Kidney (tissue), 14 donors: Measurements from ENCODE around the gene SMS. TPM values are rescaled to one million over a fixed set of nuclear protein-coding genes. Genes with fewer than 3 reads are reported as not detected.

Source experiments
- DNase-seq, 5 donors: peaks; one replicate each; pipeline ENCODE4 v3.0.0-alpha.2; 2013 to 2020
- FAIRE-seq: peaks from 2 replicates; lab custom pipeline; 2012; peaks lifted over from hg19 to GRCh38; lab: Jason Lieb, UNC
- H3K27ac ChIP-seq, 2 donors: one replicate each; pipeline ENCODE4 v1.7.0; 2013; ENCODE audit warnings: low read depth in 2 of 2, low read length in 2 of 2, inconsistent platforms in 1 of 2
- H3K27me3 ChIP-seq: one replicate; pipeline ENCODE4 v1.7.1; 2013; ENCODE audit warnings: low read length, inconsistent platforms; ENCODE audit not compliant: control insufficient read depth, insufficient read depth
- H3K36me3 ChIP-seq, 3 donors: one replicate each; pipeline versions ENCODE4 v1.7.0 to v1.7.1; 2013; ENCODE audit warnings: low read length in 3 of 3, control low read depth in 1 of 3, inconsistent platforms in 1 of 3; ENCODE audit not compliant: insufficient read depth in 3 of 3, control insufficient read depth in 2 of 3
- H3K4me1 ChIP-seq, 3 donors: one replicate each; pipeline versions ENCODE4 v1.7.0 to v1.7.1; 2013; ENCODE audit warnings: low read length in 3 of 3, inconsistent platforms in 1 of 3, low read depth in 1 of 3; ENCODE audit not compliant: control insufficient read depth in 2 of 3, insufficient read depth in 2 of 3
- H3K4me3 ChIP-seq, 3 donors: one replicate each; pipeline versions ENCODE4 v1.7.0 to v1.8.1; 2013; ENCODE audit warnings: low read length in 3 of 3, control low read depth in 1 of 3, inconsistent platforms in 1 of 3
- H3K9ac ChIP-seq, 3 donors: one replicate each; pipeline versions ENCODE4 v1.7.0 to v1.7.1; 2013; ENCODE audit warnings: low read length in 3 of 3, control low read depth in 1 of 3, inconsistent platforms in 1 of 3
- H3K9me3 ChIP-seq, 3 donors: one replicate each; pipeline versions ENCODE4 v1.7.0 to v1.7.1; 2013; ENCODE audit warnings: low read length in 3 of 3, control low read depth in 1 of 3, inconsistent platforms in 1 of 3; ENCODE audit not compliant: control insufficient read depth in 2 of 3, insufficient read depth in 1 of 3
- CTCF ChIP-seq: IDR thresholded peaks from 3 replicates; pipeline ENCODE4 v1.5.1; 2012; ENCODE audit warnings: mild to moderate bottlenecking, moderate library complexity, borderline replicate concordance; ENCODE audit not compliant: insufficient read depth; ENCODE audit errors: extremely low read depth
- intact Hi-C: fragments of 100-400 bp; cut with DNase I; formaldehyde crosslinking; loops from one replicate; pipeline ENCODE4 v1.11.1; 2022
- polyA plus RNA-seq: library from polyadenylated mRNA; stranded (reverse); fragments of 350-450 nt; fragmentation: Illumina TruSeq; extraction: RNeasy Lipid Tissue Mini Kit (QIAGEN cat#74804); gene quantifications from one replicate; pipeline ENCODE4 v1.2.3, GENCODE V29; 2014; ENCODE audit warnings: low read depth, low replicate concordance; ENCODE audit not compliant: insufficient read depth
- total RNA-seq: library from RNA; stranded (reverse); fragmentation: NEBNext Ultra II Directional; extraction: Animal tissue kit (Norgen Biotek cat#: 25700); gene quantifications from one replicate; pipeline ENCODE4 v1.2.1, GENCODE V29; 2021
- donor health status: control.
- donor health status: control.
- donor health status: control.
- donor health status: control.
- donor health status: control.
- donor health status: DM: yes; HTN: yes; CAD: no.
- donor health status: Normal renal cell carcinoma (clear cell type).

SMS gene
- total and polyA plus RNA-seq, 2 donors from 2014 or later = 73.6 to 147 TPM

- intact Hi-C loops = no loop called here
- peak; percentile 37 for FAIRE-seq
Measured at GRCh38 chrX:21930986-21931385, 9.5 kb upstream of the SMS start.

GRCh38 chrX:21932292-21933002, 8.1 kb upstream of the SMS start:
- TF ChIP-seq CTCF = no peak
- H3K27ac ChIP-seq = no peak overlapping the region
- H3K9ac ChIP-seq = no peak overlapping the region
- no peaks in the 10 kb centered on the region for H3K36me3 ChIP-seq
- FAIRE-seq (peak; percentile 50), DNase-seq (no peak)
- no peaks in the 10 kb centered on the region for H3K4me1 ChIP-seq
- no peak overlapping the region for H3K4me3 ChIP-seq
- H3K9me3 ChIP-seq = no peaks in the 10 kb centered on the region
- intact Hi-C loops = no loop called here
- H3K27me3 ChIP-seq = no peaks in the 10 kb centered on the region

More at GRCh38 chrX:21930986-21931385, 9.5 kb upstream of the SMS start:
- no peak overlapping the region for H3K4me3 ChIP-seq
- no peaks in the 10 kb centered on the region for H3K36me3 ChIP-seq
- no peaks in the 10 kb centered on the region for H3K27me3 ChIP-seq
- H3K9ac ChIP-seq = no peak overlapping the region
- no peak for TF ChIP-seq CTCF
- no peaks in the 10 kb centered on the region for H3K4me1 ChIP-seq
- no peak overlapping the region for H3K27ac ChIP-seq
- H3K9me3 ChIP-seq = no peaks in the 10 kb centered on the region
- no peak for DNase-seq

- no peaks in the 10 kb centered on the region for H3K9me3 ChIP-seq
- no peak for TF ChIP-seq CTCF
- no peaks in the 10 kb centered on the region for H3K27me3 ChIP-seq
- H3K27ac ChIP-seq = no peak overlapping the region
- no peak overlapping the region for H3K4me3 ChIP-seq
- H3K4me1 ChIP-seq = no peaks in the 10 kb centered on the region
- intact Hi-C loops = no loop called here
- no peaks in the 10 kb centered on the region for H3K36me3 ChIP-seq
- DNase-seq = no peak
- H3K9ac ChIP-seq = no peak overlapping the region
- FAIRE-seq = no peak
Measured at GRCh38 chrX:21933077-21933476, 7.4 kb upstream of the SMS start.
